Stimulated activated CD4-positive, alpha-beta T cell treated with anti-CD3 and anti-CD28 coated beads, Interleukin-12 subunit alpha, Interleukin-12 subunit beta, amount 100 ng/mL, for 24 hours (primary cell): Measurements from ENCODE around the gene SIGLEC8.

Source experiments
- DNase-seq, 2 experiments: peaks; one replicate each; pipeline ENCODE4 v3.0.0-alpha.2; 2020; ENCODE audit warnings: low read depth in 2 of 2

The SIGLEC8 gene

DNA sequence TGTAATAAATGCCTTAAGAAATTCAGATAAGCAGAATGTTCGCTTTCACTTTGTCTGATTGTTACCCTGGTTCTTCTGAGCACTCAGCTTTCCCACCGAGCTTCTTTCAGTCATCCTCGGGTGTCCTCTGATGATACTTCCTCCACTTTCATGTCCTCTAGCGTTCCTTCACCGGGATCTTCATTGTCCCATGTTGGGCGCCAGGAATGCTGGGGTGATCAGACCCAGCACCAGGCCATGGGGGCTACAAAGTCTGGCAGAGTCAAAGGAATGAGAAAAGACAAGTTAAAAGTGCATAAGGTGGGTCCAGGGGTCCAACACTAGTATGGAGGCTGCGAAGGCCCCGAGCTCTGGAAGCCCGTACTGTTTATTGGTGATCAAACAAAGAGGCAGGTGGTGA is 56.1 kb downstream of the SIGLEC8 start:
- no peak for DNase-seq
